Smooth muscle cell (in vitro differentiated cells): ENCODE results near the gene PLPPR3. TPM values are rescaled to one million over a fixed set of nuclear protein-coding genes. Genes with fewer than 3 reads are reported as not detected.

Experiments used
- DNase-seq: peaks from one replicate; lab custom pipeline; 2025; ENCODE audit not compliant: unreplicated experiment; lab: John Stamatoyannopoulos, UW
- H2AFZ ChIP-seq: fragments of 200-600 bp; sonication (generic); 2 replicates; pipeline ENCODE4 v1.6.0; 2016; ENCODE audit warnings: antibody characterized with exemption, low read depth, mild to moderate bottlenecking
- H3F3A ChIP-seq: fragments of 200-600 bp; sonication (generic); 2 replicates; pipeline ENCODE4 v1.6.0; 2017; ENCODE audit warnings: antibody characterized with exemption, low read depth
- H3K27ac ChIP-seq: fragments of 200-600 bp; sonication (generic); 2 replicates; pipeline ENCODE4 v1.5.1; 2016; ENCODE audit warnings: low read depth, mild to moderate bottlenecking
- H3K27me3 ChIP-seq: fragments of 200-600 bp; sonication (generic); 2 replicates; pipeline ENCODE4 v1.6.1; 2016; ENCODE audit warnings: low read depth, mild to moderate bottlenecking
- H3K36me3 ChIP-seq: fragments of 200-600 bp; sonication (generic); 2 replicates; pipeline ENCODE4 v1.5.1; 2016; ENCODE audit warnings: low read depth
- H3K4me1 ChIP-seq: fragments of 200-600 bp; sonication (generic); 2 replicates; pipeline ENCODE4 v1.5.1; 2016; ENCODE audit warnings: low read depth
- H3K4me2 ChIP-seq: fragments of 200-600 bp; sonication (generic); 2 replicates; pipeline ENCODE4 v1.6.0; 2016; ENCODE audit warnings: mild to moderate bottlenecking
- H3K4me3 ChIP-seq: fragments of 200-600 bp; sonication (generic); 2 replicates; pipeline ENCODE4 v1.5.1; 2016; ENCODE audit warnings: mild to moderate bottlenecking
- H3K79me2 ChIP-seq: fragments of 200-600 bp; sonication (generic); 2 replicates; pipeline ENCODE4 v1.6.0; 2016; ENCODE audit warnings: low read depth, mild to moderate bottlenecking
- H3K9ac ChIP-seq: fragments of 200-600 bp; sonication (generic); 2 replicates; pipeline ENCODE4 v1.6.0; 2016; ENCODE audit warnings: low read depth
- H3K9me3 ChIP-seq: fragments of 200-600 bp; sonication (generic); replicated peaks from 2 replicates; pipeline ENCODE4 v1.5.1; 2016; ENCODE audit warnings: low read depth
- H4K20me1 ChIP-seq: fragments of 200-600 bp; sonication (generic); 2 replicates; pipeline ENCODE4 v1.6.0; 2016; ENCODE audit warnings: low read depth
- CTCF ChIP-seq: fragments of 200-600 bp; sonication (generic); IDR thresholded peaks from 2 replicates; pipeline ENCODE4 v1.5.1; 2017; ENCODE audit warnings: borderline replicate concordance, mild to moderate bottlenecking, antibody characterized with exemption; ENCODE audit not compliant: insufficient read depth, poor library complexity, severe bottlenecking
- WGBS: methylation state at CpG from one replicate; pipeline ENCODE4 v1.1.7; 2016; ENCODE audit warnings: low lambda C conversion rate; 5-methylcytosine and 5-hydroxymethylcytosine counted together
- polyA plus RNA-seq: library from polyadenylated mRNA; unstranded; fragments of >200 nt; fragmentation: Nextera tagmentation; extraction: Ambion mirVana; gene quantifications from 2 replicates; pipeline ENCODE4 v1.2.1, GENCODE V29; 2016
- total RNA-seq: library from RNA; depleted of rRNA; stranded (reverse); fragments of >200 nt; gene quantifications from 2 replicates; pipeline ENCODE4 v1.2.3, GENCODE V29; 2014

PLPPR3 gene
- total and polyA plus RNA-seq, 2 experiments from 2014 or later: 6.5 to 13.7 TPM

- peak within 1 kb of the TSS; percentile 96 for H3K9ac ChIP-seq
- no peaks in the 10 kb centered on the region for H3K27me3 ChIP-seq
- peaks cover 41% of the 10 kb centered on the region for H3K79me2 ChIP-seq
- H3K4me1 ChIP-seq: peaks cover 32% of the 10 kb centered on the region
- 5% methylated on average over 60 of the region's 83 CpGs for WGBS
- peak; percentile 100 for DNase-seq
- no peaks in the 10 kb centered on the region for H3K36me3 ChIP-seq
- H4K20me1 ChIP-seq: peaks cover 41% of the 10 kb centered on the region
- H3K4me2 ChIP-seq: peak within 1 kb of the TSS; percentile 96
- peak within 1 kb of the TSS; percentile 100 for H3K4me3 ChIP-seq
- H3K27ac ChIP-seq: peak within 1 kb of the TSS; percentile 90
- peaks cover 14% of the 10 kb centered on the region for H3F3A ChIP-seq
- H3K9me3 ChIP-seq: no peaks in the 10 kb centered on the region
- TF ChIP-seq CTCF: peak; percentile 5
- peak within 1 kb of the TSS; percentile 95 for H2AFZ ChIP-seq
Observed at GRCh38 chr19:796692-797527, 24.8 kb downstream of the PLPPR3 start, which contains the start of gene PTBP1. Gene PTBP1, plus strand, starts transcription at chr19:797452. Its CDS starts 46 bp downstream, at chr19:797498.

- Histone ChIP-seq H3K36me3 (no peaks in the 10 kb centered on the region), H3K79me2 (peaks cover 32% of the 10 kb centered on the region), H3K27ac (no peak overlapping the region), H3K4me2 (peak overlapping the region; percentile 96), H3K27me3 (no peaks in the 10 kb centered on the region), H2AFZ (no peak overlapping the region), H4K20me1 (peaks cover 31% of the 10 kb centered on the region), H3K9ac (no peak overlapping the region), H3F3A (peaks cover 9% of the 10 kb centered on the region), H3K9me3 (no peaks in the 10 kb centered on the region), H3K4me1 (peaks cover 22% of the 10 kb centered on the region), H3K4me3 (peak overlapping the region; percentile 63)
- 92% methylated on average over 39 of the region's 39 CpGs for WGBS
- DNase-seq: no peak
- TF ChIP-seq CTCF: no peak
Observed at GRCh38 chr19:795691-796581, 25.8 kb downstream of the PLPPR3 start.

- H3K4me3 ChIP-seq: no peak overlapping the region
- no peak for DNase-seq
- H3K36me3 ChIP-seq: no peaks in the 10 kb centered on the region
- no peak for TF ChIP-seq CTCF
- H3K79me2 ChIP-seq: peaks cover 24% of the 10 kb centered on the region
- no peak overlapping the region for H3K27ac ChIP-seq
- no peak overlapping the region for H2AFZ ChIP-seq
- H3K9me3 ChIP-seq: no peaks in the 10 kb centered on the region
- 97% methylated on average over 24 of the region's 28 CpGs for WGBS
- no peak overlapping the region for H3K9ac ChIP-seq
- H3K27me3 ChIP-seq: no peaks in the 10 kb centered on the region
- peaks cover 23% of the 10 kb centered on the region for H4K20me1 ChIP-seq
- H3F3A ChIP-seq: peaks cover 4% of the 10 kb centered on the region
- H3K4me2 ChIP-seq: no peak overlapping the region
- H3K4me1 ChIP-seq: peaks cover 14% of the 10 kb centered on the region
Observed at GRCh38 chr19:795073-795611, 26.6 kb downstream of the PLPPR3 start.
